IMR-90 (cell line): ENCODE data around the gene MAN2A2. TPM values are rescaled to one million over a fixed set of nuclear protein-coding genes. Genes with fewer than 3 reads are reported as not detected.

ENCODE experiments used
- ATAC-seq: fragments of 200-7000 bp; cut with Tn5 transposase; 2 replicates; pipeline ENCODE4 v1.9.1; 2020; ENCODE audit warnings: low read depth, mild to moderate bottlenecking, moderate library complexity
- BruUV-seq: library from RNA; stranded (reverse); fragments of 400-500 nt; replicated peaks from 2 replicates; lab custom pipeline; 2021; lab: Mats Ljungman, UMichigan
- CTCF ChIA-PET: fragments of 300-600 bp; formaldehyde crosslinking; extraction: SDS; loops from one replicate; lab custom pipeline; 2021; ENCODE audit warnings: antibody characterized with exemption; lab: Yijun Ruan, JAX
- POLR2A ChIA-PET: fragments of 300-600 bp; sonication (Branson Sonifier 250); formaldehyde crosslinking; loops from one replicate; lab custom pipeline; 2022; ENCODE audit warnings: antibody characterized with exemption; ENCODE audit not compliant: unreplicated experiment; lab: Charles Lee
- DNase-seq: peaks from one replicate; pipeline ENCODE4 v3.0.0; 2013
- H2AFZ ChIP-seq: replicated peaks from 2 replicates; pipeline ENCODE3; 2013; ENCODE audit warnings: low read length, mild to moderate bottlenecking; ENCODE audit not compliant: poor library complexity
- H2AK5ac ChIP-seq: 2 replicates; pipeline ENCODE4 v1.6.1; 2013; ENCODE audit warnings: low read depth, low read length, inconsistent platforms
- H2AK9ac ChIP-seq: replicated peaks from 2 replicates; pipeline ENCODE3; 2013; ENCODE audit warnings: mild to moderate bottlenecking, low read depth, low read length, moderate library complexity; ENCODE audit not compliant: poor library complexity
- H2BK120ac ChIP-seq: 2 replicates; pipeline ENCODE4 v1.6.1; 2013; ENCODE audit warnings: low read depth, low read length, inconsistent platforms
- H2BK15ac ChIP-seq: 3 replicates; pipeline ENCODE4 v1.6.1; 2013; ENCODE audit warnings: low read depth, low read length, inconsistent platforms
- H2BK20ac ChIP-seq: 2 replicates; pipeline ENCODE4 v1.6.1; 2013; ENCODE audit warnings: low read depth, mild to moderate bottlenecking, inconsistent platforms, low read length, moderate library complexity
- H2BK5ac ChIP-seq: 2 replicates; pipeline ENCODE4 v1.6.1; 2013; ENCODE audit warnings: mild to moderate bottlenecking, low read depth, low read length, inconsistent platforms; ENCODE audit not compliant: poor library complexity, severe bottlenecking
- H3K14ac ChIP-seq: replicated peaks from 2 replicates; pipeline ENCODE4 v1.6.1; 2013; ENCODE audit warnings: low read depth, low read length, inconsistent platforms
- H3K18ac ChIP-seq: 2 replicates; pipeline ENCODE4 v1.6.1; 2013; ENCODE audit warnings: low read depth, low read length, control low read depth
- H3K23ac ChIP-seq: 2 replicates; pipeline ENCODE4 v1.6.1; 2013; ENCODE audit warnings: low read depth, low read length, inconsistent platforms
- H3K27ac ChIP-seq: 2 replicates; pipeline ENCODE4 v1.5.1; 2013; ENCODE audit warnings: mild to moderate bottlenecking, control low read depth, low read length; ENCODE audit not compliant: insufficient read depth
- H3K27me3 ChIP-seq: 2 replicates; pipeline ENCODE4 v1.6.1; 2013; ENCODE audit warnings: low read length; ENCODE audit not compliant: control insufficient read depth, insufficient read depth
- H3K36me3 ChIP-seq: 2 replicates; pipeline ENCODE4 v1.6.1; 2013; ENCODE audit warnings: low read length, mixed read lengths; ENCODE audit not compliant: control insufficient read depth, insufficient read depth
- H3K4ac ChIP-seq: 2 replicates; pipeline ENCODE4 v1.6.1; 2013; ENCODE audit warnings: low read depth, low read length, inconsistent platforms
- H3K4me1 ChIP-seq: 2 replicates; pipeline ENCODE4 v1.6.1; 2013; ENCODE audit warnings: low read length, mixed read lengths; ENCODE audit not compliant: control insufficient read depth, insufficient read depth
- H3K4me2 ChIP-seq: 2 replicates; pipeline ENCODE4 v1.6.1; 2013; ENCODE audit warnings: low read depth, mild to moderate bottlenecking, control low read depth, low read length, moderate library complexity
- H3K4me3 ChIP-seq: 2 replicates; pipeline ENCODE4 v1.5.1; 2013; ENCODE audit warnings: low read depth, mild to moderate bottlenecking, control low read depth, low read length, moderate library complexity; ENCODE audit not compliant: insufficient read depth
- H3K56ac ChIP-seq: 2 replicates; pipeline ENCODE4 v1.6.1; 2013; ENCODE audit warnings: low read length, inconsistent platforms; ENCODE audit not compliant: insufficient read depth; ENCODE audit errors: extremely low read depth
- H3K79me1 ChIP-seq, 2 experiments: 2 replicates each; pipeline ENCODE4 v1.6.1; 2013; ENCODE audit warnings: low read length in 2 of 2, inconsistent platforms in 1 of 2, low read depth in 1 of 2
- H3K9ac ChIP-seq: 2 replicates; pipeline ENCODE4 v1.6.1; 2013; ENCODE audit warnings: low read depth, low read length, control low read depth
- H3K9me1 ChIP-seq: 2 replicates; pipeline ENCODE4 v1.6.1; 2013; ENCODE audit warnings: low read length, inconsistent platforms; ENCODE audit not compliant: insufficient read depth
- H3K9me3 ChIP-seq: 2 replicates; pipeline ENCODE4 v1.6.1; 2013; ENCODE audit warnings: low read length; ENCODE audit not compliant: control insufficient read depth, insufficient read depth
- H4K20me1 ChIP-seq: 2 replicates; pipeline ENCODE4 v1.6.1; 2013; ENCODE audit warnings: low read length, inconsistent platforms; ENCODE audit not compliant: insufficient read depth
- H4K5ac ChIP-seq: 2 replicates; pipeline ENCODE4 v1.6.1; 2013; ENCODE audit warnings: mild to moderate bottlenecking, low read depth, low read length, control low read depth
- H4K8ac ChIP-seq, 2 experiments: 2 replicates each; pipeline ENCODE4 v1.6.1; 2013; ENCODE audit warnings: low read depth in 2 of 2, low read length in 2 of 2, control low read depth in 1 of 2, inconsistent platforms in 1 of 2
- H4K91ac ChIP-seq: 2 replicates; pipeline ENCODE4 v1.6.1; 2013; ENCODE audit warnings: low read depth, low read length, inconsistent platforms; ENCODE audit not compliant: insufficient read depth
- BHLHE40 ChIP-seq: fragments of 150-350 bp; IDR thresholded peaks from 2 replicates; pipeline ENCODE4 v1.6.1; 2016; ENCODE audit warnings: mild to moderate bottlenecking, low read depth, low read length
- ELK1 ChIP-seq: fragments of 150-350 bp; IDR thresholded peaks from 2 replicates; pipeline ENCODE4 v1.6.1; 2016; ENCODE audit warnings: low read depth, mild to moderate bottlenecking, low read length, moderate library complexity, borderline replicate concordance
- FOS ChIP-seq: fragments of 150-350 bp; IDR thresholded peaks from 2 replicates; pipeline ENCODE4 v1.6.1; 2016; ENCODE audit warnings: low read depth, low read length
- MAZ ChIP-seq: IDR thresholded peaks from 2 replicates; pipeline ENCODE4 v1.6.1; 2012; ENCODE audit warnings: low read depth, mild to moderate bottlenecking, low read length, improper control_type of control experiment, moderate library complexity, borderline replicate concordance
- POLR2A ChIP-seq: IDR thresholded peaks from 2 replicates; pipeline ENCODE4 v1.6.1; 2012; ENCODE audit warnings: mild to moderate bottlenecking, low read depth, low read length
- RAD21 ChIP-seq: IDR thresholded peaks from 2 replicates; pipeline ENCODE4 v1.6.1; 2012; ENCODE audit warnings: low read length, improper control_type of control experiment
- RCOR1 ChIP-seq: IDR thresholded peaks from 2 replicates; pipeline ENCODE4 v1.6.1; 2012; ENCODE audit warnings: mild to moderate bottlenecking, low read length, improper control_type of control experiment; ENCODE audit not compliant: insufficient replicate concordance
- RFX5 ChIP-seq: IDR thresholded peaks from 2 replicates; pipeline ENCODE4 v1.8.0; 2012; ENCODE audit warnings: low read depth, mild to moderate bottlenecking, low read length, moderate library complexity
- SMC3 ChIP-seq: fragments of 150-350 bp; IDR thresholded peaks from 2 replicates; pipeline ENCODE4 v1.6.1; 2016; ENCODE audit warnings: low read depth, mild to moderate bottlenecking, antibody characterized with exemption, low read length, moderate library complexity
- USF2 ChIP-seq: fragments of 150-350 bp; IDR thresholded peaks from 2 replicates; pipeline ENCODE4 v1.6.1; 2017; ENCODE audit warnings: mild to moderate bottlenecking, antibody characterized with exemption, low read length, low read depth
- WGBS, 2 experiments: methylation state at CpG; one replicate each; pipeline versions ENCODE4 v1.1.5 to v1.1.7; 2013; ENCODE audit warnings: missing lambda C conversion rate in 2 of 2; ENCODE audit not compliant: insufficient read length in 1 of 2; ENCODE audit errors: extremely low coverage in 2 of 2; 5-methylcytosine and 5-hydroxymethylcytosine counted together
- dilution Hi-C: fragments of 300-500 bp; cut with HindIII; formaldehyde crosslinking; loops from one replicate; pipeline ENCODE4 v1.14.3; 2018; ENCODE audit warnings: low sequenced_read_pairs; ENCODE audit not compliant: unreplicated experiment
- in situ Hi-C: fragments of 300-500 bp; cut with MboI; formaldehyde crosslinking; loops from 3 replicates; pipeline ENCODE4 v1.14.3; 2019; ENCODE audit warnings: low sequenced_read_pairs, inconsistent platforms, mixed read lengths
- intact Hi-C: fragments of 100-400 bp; cut with micrococcal nuclease; formaldehyde crosslinking; loops from 2 replicates; pipeline ENCODE4 v1.10.0; 2022
- polyA plus RNA-seq, 3 experiments: library from polyadenylated mRNA; depleted of rRNA; stranded (reverse); fragments of >200 nt; gene quantifications; 2 replicates each; pipeline ENCODE4 v1.2.3, GENCODE V29; 2012; ENCODE audit warnings: low replicate concordance in 1 of 3
- total RNA-seq: library from RNA; depleted of rRNA; stranded (reverse); fragments of >200 nt; gene quantifications from 2 replicates; pipeline ENCODE4 v1.2.3, GENCODE V29; 2012

Gene MAN2A2
- total and polyA plus RNA-seq, 2 of the 4 experiments (the other 2 are of a cell fraction) = 3.4 to 52.5 TPM

- Histone ChIP-seq H4K8ac (no peak overlapping the region), H3K4me2 (no peak overlapping the region), H2BK120ac (no peak overlapping the region), H3K9me3 (no peaks in the 10 kb centered on the region), H3K36me3 (peaks cover 80% of the 10 kb centered on the region), H3K4me1 (no peaks in the 10 kb centered on the region), H3K27ac (no peak overlapping the region), H4K20me1 (peaks cover 4% of the 10 kb centered on the region; the same call in 1 of the 2 replicates), H2BK5ac (no peak overlapping the region), H3K9ac (no peak overlapping the region), H2BK15ac (no peak overlapping the region), H3K4me3 (no peak overlapping the region), H2AK9ac (no peak overlapping the region), H3K18ac (no peak overlapping the region), H3K14ac (no peak overlapping the region), H3K23ac (no peak overlapping the region), H4K91ac (no peak overlapping the region), H3K27me3 (no peaks in the 10 kb centered on the region), H3K4ac (no peak overlapping the region), H3K9me1 (0 out of 2 replicates have a peak, but pooled peaks cover 4% of the 10 kb centered on the region), H4K5ac (no peak overlapping the region), H2AFZ (no peak overlapping the region), H2BK20ac (no peak overlapping the region), H3K79me1 (peaks cover under 1 to 7% of the 10 kb centered on the region in 2 experiments; a peak in 2 of 4 replicates), H2AK5ac (no peak overlapping the region), H3K56ac (no peak overlapping the region)
- DNase-seq (no peak), ATAC-seq (no peak)
- no peak for TF ChIP-seq RFX5
- no peak for TF ChIP-seq USF2
- TF ChIP-seq RCOR1 = no peak
- no peak for TF ChIP-seq ELK1
- no peak for TF ChIP-seq POLR2A
- TF ChIP-seq BHLHE40 = no peak
- no peak for TF ChIP-seq FOS
- no peak for TF ChIP-seq RAD21
- TF ChIP-seq SMC3 = no peak
- no peak for TF ChIP-seq MAZ
- intact Hi-C loops (no loop called here), dilution Hi-C loops (no loop called here), in situ Hi-C loops (no loop called here)
- POLR2A ChIA-PET = interaction anchor here (0.5 kb wide), 1 partner anchor 696 kb away, joined by 5 read pairs; the partner anchor contains the start of gene TTLL13
- no TSS peak for BruUV-seq
- CTCF ChIA-PET = interaction anchor here (0.6 to 1.0 kb wide), 2 partner anchors 10 to 88 kb away, joined by 3 to 9 read pairs; partner anchors contain the start of gene UNC45A
- WGBS, 2 experiments = 100% methylated on average over 3 of the region's 7 CpGs; no CpG with 5 or more reads in 1 of the 2 experiments
Observed at GRCh38 chr15:90945091-90945490, 42.0 kb downstream of the MAN2A2 start.
